IMR-90 (cell line): Measurements from ENCODE around the gene AMZ2. TPM values are rescaled to one million over a fixed set of nuclear protein-coding genes. Genes with fewer than 3 reads are reported as not detected.
"Not testable (repeated sequence)": the region's sequence is repeated elsewhere in the genome, so short reads cannot be mapped to it uniquely, and the experiment has no call there.

Experiments
- ATAC-seq: fragments of 200-7000 bp; cut with Tn5 transposase; 2 replicates; pipeline ENCODE4 v1.9.1; 2020; ENCODE audit warnings: low read depth, mild to moderate bottlenecking, moderate library complexity
- BruUV-seq: library from RNA; stranded (reverse); fragments of 400-500 nt; replicated peaks from 2 replicates; lab custom pipeline; 2021; lab: Mats Ljungman, UMichigan
- CTCF ChIA-PET: fragments of 300-600 bp; formaldehyde crosslinking; extraction: SDS; loops from one replicate; lab custom pipeline; 2021; ENCODE audit warnings: antibody characterized with exemption; lab: Yijun Ruan, JAX
- POLR2A ChIA-PET: fragments of 300-600 bp; sonication (Branson Sonifier 250); formaldehyde crosslinking; loops from one replicate; lab custom pipeline; 2022; ENCODE audit warnings: antibody characterized with exemption; ENCODE audit not compliant: unreplicated experiment; lab: Charles Lee
- DNase-seq: peaks from one replicate; pipeline ENCODE4 v3.0.0; 2013
- H2AFZ ChIP-seq: replicated peaks from 2 replicates; pipeline ENCODE3; 2013; ENCODE audit warnings: low read length, mild to moderate bottlenecking; ENCODE audit not compliant: poor library complexity
- H2AK5ac ChIP-seq: 2 replicates; pipeline ENCODE4 v1.6.1; 2013; ENCODE audit warnings: low read depth, low read length, inconsistent platforms
- H2AK9ac ChIP-seq: replicated peaks from 2 replicates; pipeline ENCODE3; 2013; ENCODE audit warnings: mild to moderate bottlenecking, low read depth, low read length, moderate library complexity; ENCODE audit not compliant: poor library complexity
- H2BK120ac ChIP-seq: 2 replicates; pipeline ENCODE4 v1.6.1; 2013; ENCODE audit warnings: low read depth, low read length, inconsistent platforms
- H2BK15ac ChIP-seq: 3 replicates; pipeline ENCODE4 v1.6.1; 2013; ENCODE audit warnings: low read depth, low read length, inconsistent platforms
- H2BK20ac ChIP-seq: 2 replicates; pipeline ENCODE4 v1.6.1; 2013; ENCODE audit warnings: low read depth, mild to moderate bottlenecking, inconsistent platforms, low read length, moderate library complexity
- H2BK5ac ChIP-seq: 2 replicates; pipeline ENCODE4 v1.6.1; 2013; ENCODE audit warnings: mild to moderate bottlenecking, low read depth, low read length, inconsistent platforms; ENCODE audit not compliant: poor library complexity, severe bottlenecking
- H3K14ac ChIP-seq: replicated peaks from 2 replicates; pipeline ENCODE4 v1.6.1; 2013; ENCODE audit warnings: low read depth, low read length, inconsistent platforms
- H3K18ac ChIP-seq: 2 replicates; pipeline ENCODE4 v1.6.1; 2013; ENCODE audit warnings: low read depth, low read length, control low read depth
- H3K23ac ChIP-seq: 2 replicates; pipeline ENCODE4 v1.6.1; 2013; ENCODE audit warnings: low read depth, low read length, inconsistent platforms
- H3K27ac ChIP-seq: 2 replicates; pipeline ENCODE4 v1.5.1; 2013; ENCODE audit warnings: mild to moderate bottlenecking, control low read depth, low read length; ENCODE audit not compliant: insufficient read depth
- H3K27me3 ChIP-seq: 2 replicates; pipeline ENCODE4 v1.6.1; 2013; ENCODE audit warnings: low read length; ENCODE audit not compliant: control insufficient read depth, insufficient read depth
- H3K36me3 ChIP-seq: 2 replicates; pipeline ENCODE4 v1.6.1; 2013; ENCODE audit warnings: low read length, mixed read lengths; ENCODE audit not compliant: control insufficient read depth, insufficient read depth
- H3K4ac ChIP-seq: 2 replicates; pipeline ENCODE4 v1.6.1; 2013; ENCODE audit warnings: low read depth, low read length, inconsistent platforms
- H3K4me1 ChIP-seq: 2 replicates; pipeline ENCODE4 v1.6.1; 2013; ENCODE audit warnings: low read length, mixed read lengths; ENCODE audit not compliant: control insufficient read depth, insufficient read depth
- H3K4me2 ChIP-seq: 2 replicates; pipeline ENCODE4 v1.6.1; 2013; ENCODE audit warnings: low read depth, mild to moderate bottlenecking, control low read depth, low read length, moderate library complexity
- H3K4me3 ChIP-seq: 2 replicates; pipeline ENCODE4 v1.5.1; 2013; ENCODE audit warnings: low read depth, mild to moderate bottlenecking, control low read depth, low read length, moderate library complexity; ENCODE audit not compliant: insufficient read depth
- H3K56ac ChIP-seq: 2 replicates; pipeline ENCODE4 v1.6.1; 2013; ENCODE audit warnings: low read length, inconsistent platforms; ENCODE audit not compliant: insufficient read depth; ENCODE audit errors: extremely low read depth
- H3K79me1 ChIP-seq, 2 experiments: 2 replicates each; pipeline ENCODE4 v1.6.1; 2013; ENCODE audit warnings: low read length in 2 of 2, inconsistent platforms in 1 of 2, low read depth in 1 of 2
- H3K9ac ChIP-seq: 2 replicates; pipeline ENCODE4 v1.6.1; 2013; ENCODE audit warnings: low read depth, low read length, control low read depth
- H3K9me1 ChIP-seq: 2 replicates; pipeline ENCODE4 v1.6.1; 2013; ENCODE audit warnings: low read length, inconsistent platforms; ENCODE audit not compliant: insufficient read depth
- H3K9me3 ChIP-seq: 2 replicates; pipeline ENCODE4 v1.6.1; 2013; ENCODE audit warnings: low read length; ENCODE audit not compliant: control insufficient read depth, insufficient read depth
- H4K20me1 ChIP-seq: 2 replicates; pipeline ENCODE4 v1.6.1; 2013; ENCODE audit warnings: low read length, inconsistent platforms; ENCODE audit not compliant: insufficient read depth
- H4K5ac ChIP-seq: 2 replicates; pipeline ENCODE4 v1.6.1; 2013; ENCODE audit warnings: mild to moderate bottlenecking, low read depth, low read length, control low read depth
- H4K8ac ChIP-seq, 2 experiments: 2 replicates each; pipeline ENCODE4 v1.6.1; 2013; ENCODE audit warnings: low read depth in 2 of 2, low read length in 2 of 2, control low read depth in 1 of 2, inconsistent platforms in 1 of 2
- H4K91ac ChIP-seq: 2 replicates; pipeline ENCODE4 v1.6.1; 2013; ENCODE audit warnings: low read depth, low read length, inconsistent platforms; ENCODE audit not compliant: insufficient read depth
- WGBS, 2 experiments: methylation state at CpG; one replicate each; pipeline versions ENCODE4 v1.1.5 to v1.1.7; 2013; ENCODE audit warnings: missing lambda C conversion rate in 2 of 2; ENCODE audit not compliant: insufficient read length in 1 of 2; ENCODE audit errors: extremely low coverage in 2 of 2; 5-methylcytosine and 5-hydroxymethylcytosine counted together
- dilution Hi-C: fragments of 300-500 bp; cut with HindIII; formaldehyde crosslinking; loops from one replicate; pipeline ENCODE4 v1.14.3; 2018; ENCODE audit warnings: low sequenced_read_pairs; ENCODE audit not compliant: unreplicated experiment
- in situ Hi-C: fragments of 300-500 bp; cut with MboI; formaldehyde crosslinking; loops from 3 replicates; pipeline ENCODE4 v1.14.3; 2019; ENCODE audit warnings: low sequenced_read_pairs, inconsistent platforms, mixed read lengths
- intact Hi-C: fragments of 100-400 bp; cut with micrococcal nuclease; formaldehyde crosslinking; loops from 2 replicates; pipeline ENCODE4 v1.10.0; 2022
- polyA plus RNA-seq, 3 experiments: library from polyadenylated mRNA; depleted of rRNA; stranded (reverse); fragments of >200 nt; gene quantifications; 2 replicates each; pipeline ENCODE4 v1.2.3, GENCODE V29; 2012; ENCODE audit warnings: low replicate concordance in 1 of 3
- total RNA-seq: library from RNA; depleted of rRNA; stranded (reverse); fragments of >200 nt; gene quantifications from 2 replicates; pipeline ENCODE4 v1.2.3, GENCODE V29; 2012

Gene AMZ2
- total and polyA plus RNA-seq, 2 of the 4 experiments (the other 2 are of a cell fraction), result 65.4 to 90.2 TPM

DNA sequence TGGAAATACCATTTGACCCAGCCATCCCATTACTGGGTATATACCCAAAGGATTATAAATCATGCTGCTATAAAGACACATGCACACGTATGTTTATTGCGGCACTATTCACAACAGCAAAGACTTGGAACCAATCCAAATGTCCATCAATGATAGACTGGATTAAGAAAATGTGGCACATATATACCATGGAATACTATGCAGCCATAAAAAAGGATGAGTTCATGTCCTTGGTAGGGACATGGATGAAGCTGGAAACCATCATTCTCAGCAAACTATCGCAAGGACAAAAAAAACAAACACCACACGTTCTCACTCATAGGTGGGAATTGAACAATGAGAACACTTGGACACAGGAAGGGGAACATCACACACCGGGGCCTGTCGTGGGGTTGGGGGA, 34.1 kb downstream of the AMZ2 start:
- CTCF ChIA-PET, H2BK20ac ChIP-seq, H2AK5ac ChIP-seq, ATAC-seq, H4K91ac ChIP-seq, intact Hi-C loops, H3K18ac ChIP-seq, H3K23ac ChIP-seq, H2BK120ac ChIP-seq, H3K14ac ChIP-seq, H3K27me3 ChIP-seq, POLR2A ChIA-PET, H3K9me1 ChIP-seq, in situ Hi-C loops, H4K8ac ChIP-seq, DNase-seq, H3K4me2 ChIP-seq, H3K9ac ChIP-seq, H3K56ac ChIP-seq, H3K9me3 ChIP-seq, H2BK5ac ChIP-seq, H2BK15ac ChIP-seq, H3K36me3 ChIP-seq, H4K5ac ChIP-seq, H2AK9ac ChIP-seq, BruUV-seq, H3K79me1 ChIP-seq, H3K27ac ChIP-seq, H3K4me1 ChIP-seq, H4K20me1 ChIP-seq, dilution Hi-C loops, H3K4ac ChIP-seq, H2AFZ ChIP-seq, H3K4me3 ChIP-seq: not testable (repeated sequence)
- no CpG with 5 or more reads among the region's 6 CpGs for WGBS, 2 experiments
